ENCODE measurements around the gene GABRG3. TPM values are rescaled to one million over a fixed set of nuclear protein-coding genes. Genes with fewer than 3 reads are reported as not detected.
"Not testable (repeated sequence)": the region's sequence is repeated elsewhere in the genome, so short reads cannot be mapped to it uniquely, and the experiment has no call there.

GABRG3 gene
- total RNA-seq, 1 donor from 2014 or later: not detected

DNA sequence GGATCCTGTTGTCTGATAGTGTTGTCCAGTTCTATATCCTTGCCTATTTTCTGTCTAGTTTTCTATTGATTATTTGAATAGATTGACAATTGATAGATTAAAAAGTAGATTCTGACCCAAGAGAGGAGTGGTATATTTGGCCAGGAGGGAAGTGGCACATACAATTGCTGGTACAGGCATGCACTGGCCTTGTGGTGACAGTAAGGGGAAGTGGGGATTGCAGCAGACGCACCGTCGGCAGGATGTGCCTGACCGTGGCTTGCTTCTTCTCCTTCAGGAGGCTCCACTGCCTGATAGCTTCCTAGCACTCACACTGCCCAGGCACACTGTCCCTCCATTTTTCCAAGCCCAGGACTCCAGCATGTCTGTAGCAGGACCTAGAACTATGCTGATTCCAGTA, 10.5 kb downstream of the GABRG3 start:
- DNase-seq (ENCODE audit: missing footprints) (no peak), ATAC-seq (no peak)
- intact Hi-C loops (cut with DNase I): no loop called here

DNA sequence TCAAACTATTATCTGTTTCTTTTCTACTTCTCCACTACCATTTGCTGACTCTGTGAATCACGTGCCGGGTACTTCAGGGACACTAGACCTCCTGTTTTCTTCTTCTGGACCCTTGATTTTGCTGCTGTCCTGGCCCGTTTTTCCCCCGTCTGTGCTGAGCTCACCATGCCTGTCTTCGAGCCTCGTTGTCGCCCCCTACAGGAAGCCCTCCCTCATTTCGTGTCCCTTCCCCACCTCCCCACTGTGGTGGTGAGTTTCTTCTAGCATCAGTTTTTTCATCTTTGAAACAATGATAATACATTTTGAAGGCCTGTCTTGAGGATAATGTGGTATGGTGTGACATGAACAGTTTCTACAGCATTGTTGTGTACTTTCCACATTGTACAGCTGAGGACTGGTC, 12.8 kb downstream of the GABRG3 start:
- DNase-seq (ENCODE audit: missing footprints) (no peak), ATAC-seq (no peak)
- intact Hi-C loops (cut with DNase I): no loop called here

DNA sequence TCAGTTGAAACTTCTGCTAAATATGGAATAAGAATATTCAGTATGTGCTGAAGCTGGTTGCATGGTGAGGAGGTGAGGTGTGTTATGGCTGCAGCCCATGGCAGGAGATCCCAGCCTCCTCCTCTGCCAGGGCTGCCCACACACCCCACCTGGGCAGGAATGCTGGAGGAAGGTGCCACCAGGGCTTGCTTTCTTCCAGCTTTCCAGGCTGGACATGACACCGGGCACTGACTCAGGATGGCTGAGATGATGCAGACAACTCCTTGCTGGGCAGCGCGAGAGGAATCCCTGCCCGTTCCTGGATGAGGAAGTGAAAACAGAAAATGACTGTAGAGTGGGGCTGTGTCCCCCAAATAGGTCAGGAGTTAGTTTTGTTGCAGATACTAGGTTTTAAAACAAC, 14.1 kb downstream of the GABRG3 start:
- no peak for DNase-seq (ENCODE audit: missing footprints)
- ATAC-seq: no peak
- intact Hi-C loops (cut with DNase I): no loop called here

DNA sequence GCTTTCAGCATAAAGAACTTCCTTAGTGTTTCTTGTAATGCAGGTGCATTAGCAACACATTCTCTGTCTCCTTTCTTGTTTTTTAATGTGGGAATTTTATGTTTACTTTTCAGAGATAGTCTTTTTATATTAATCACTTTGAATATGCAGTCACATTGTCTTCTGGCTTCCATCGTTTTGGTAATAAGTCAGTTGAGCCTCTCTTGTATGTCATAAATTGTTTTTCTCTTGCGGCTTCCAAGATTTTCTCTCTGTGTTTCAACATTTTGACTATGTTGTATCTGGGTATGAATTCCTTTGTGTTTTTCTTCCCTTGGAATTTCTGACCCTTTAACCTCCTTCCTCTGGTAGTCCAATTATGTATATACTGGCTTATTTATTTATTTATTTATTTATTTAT, 25.3 kb downstream of the GABRG3 start:
- DNase-seq (ENCODE audit: missing footprints) (no peak), ATAC-seq (no peak)
- intact Hi-C loops (cut with DNase I): no loop called here

DNA sequence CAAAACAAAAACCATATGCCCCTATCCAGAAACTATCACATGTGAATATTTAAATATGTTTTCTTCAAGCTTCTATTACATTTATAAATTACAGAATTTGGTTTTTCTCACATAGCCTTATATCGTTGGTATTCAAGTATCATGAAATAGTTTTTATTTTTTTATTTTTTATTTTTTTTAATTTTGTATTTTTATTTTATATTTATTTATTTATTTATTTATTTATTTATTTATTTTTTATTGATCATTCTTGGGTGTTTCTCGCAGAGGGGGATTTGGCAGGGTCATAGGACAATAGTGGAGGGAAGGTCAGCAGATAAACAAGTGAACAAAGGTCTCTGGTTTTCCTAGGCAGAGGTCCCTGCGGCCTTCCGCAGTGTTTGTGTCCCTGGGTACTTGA, 32.0 kb downstream of the GABRG3 start:
- intact Hi-C loops (cut with DNase I); ATAC-seq; DNase-seq (ENCODE audit: missing footprints): not testable (repeated sequence)

DNA sequence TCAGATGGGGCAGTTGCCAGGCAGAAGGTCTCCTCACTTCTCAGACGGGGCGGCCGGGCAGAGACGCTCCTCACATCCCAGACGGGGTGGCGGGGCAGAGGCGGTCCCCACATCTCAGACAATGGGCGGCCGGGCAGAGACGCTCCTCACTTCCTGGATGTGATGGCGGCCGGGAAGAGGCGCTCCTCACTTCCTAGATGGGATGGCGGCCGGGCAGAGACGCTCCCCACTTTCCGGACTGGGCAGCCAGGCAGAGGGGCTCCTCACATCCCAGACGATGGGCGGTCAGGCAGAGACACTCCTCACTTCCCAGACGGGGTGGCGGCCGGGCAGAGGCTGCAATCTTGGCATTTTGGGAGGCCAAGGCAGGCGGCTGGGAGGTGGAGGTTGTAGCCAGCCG, 33.2 kb downstream of the GABRG3 start:
- ATAC-seq; intact Hi-C loops (cut with DNase I); DNase-seq (ENCODE audit: missing footprints): not testable (repeated sequence)

DNA sequence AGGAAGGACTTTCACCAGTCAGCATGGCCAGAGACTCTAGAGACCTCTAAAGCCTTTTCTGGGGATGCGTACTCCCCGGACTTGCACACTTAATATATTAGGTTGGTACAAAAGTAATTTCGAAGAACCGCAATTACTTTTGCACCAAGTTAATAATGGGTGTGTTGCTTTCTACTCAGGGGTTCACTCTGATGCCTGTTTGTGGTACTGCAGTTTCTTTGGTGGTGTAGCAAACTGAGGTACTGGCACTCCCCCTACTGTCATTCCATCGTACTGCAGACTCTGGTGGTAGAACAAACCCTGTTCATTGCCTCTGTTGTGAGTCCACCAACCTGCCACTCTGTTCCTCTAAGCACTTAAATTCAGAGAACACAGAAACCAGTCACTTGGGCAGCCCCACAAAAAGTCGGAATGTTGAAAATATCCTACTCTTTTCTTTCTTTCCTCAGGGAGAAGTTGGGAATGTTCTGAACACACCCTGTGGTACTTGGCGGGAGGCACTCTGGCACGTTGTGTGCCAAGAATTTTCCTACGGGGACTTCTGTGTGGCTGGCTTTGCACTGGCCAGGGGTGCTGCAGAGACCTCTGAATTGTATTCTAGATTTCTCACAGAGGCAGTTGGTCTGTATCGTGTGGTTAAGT, 46.3 kb downstream of the GABRG3 start:
- intact Hi-C loops (cut with DNase I): loop anchor here (2.0 kb wide), 1 partner anchor 126 kb away; no protein-coding TSS in a partner anchor
- no peak for DNase-seq (ENCODE audit: missing footprints)
- no peak for ATAC-seq

DNA sequence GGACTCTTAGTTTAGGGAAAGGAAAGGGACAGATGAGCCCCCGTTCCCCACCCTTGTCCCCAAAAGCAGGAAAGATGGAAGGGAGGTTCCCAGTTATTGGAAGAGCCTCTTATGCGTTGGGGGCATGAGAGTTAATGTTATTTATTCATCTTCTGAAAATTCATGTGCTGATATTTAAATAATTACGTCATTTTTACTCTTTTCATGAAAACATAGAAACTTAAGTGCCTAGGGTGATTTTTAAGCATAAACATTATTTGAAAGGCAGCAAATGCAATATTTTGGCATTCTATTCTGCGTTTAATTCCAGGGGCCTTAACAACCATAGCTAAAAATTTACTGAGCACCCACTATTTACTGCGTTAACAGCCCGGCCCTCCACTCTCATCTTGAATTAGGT, 48.7 kb downstream of the GABRG3 start:
- DNase-seq (ENCODE audit: missing footprints) (no peak), ATAC-seq (no peak)
- intact Hi-C loops (cut with DNase I): no loop called here

DNA sequence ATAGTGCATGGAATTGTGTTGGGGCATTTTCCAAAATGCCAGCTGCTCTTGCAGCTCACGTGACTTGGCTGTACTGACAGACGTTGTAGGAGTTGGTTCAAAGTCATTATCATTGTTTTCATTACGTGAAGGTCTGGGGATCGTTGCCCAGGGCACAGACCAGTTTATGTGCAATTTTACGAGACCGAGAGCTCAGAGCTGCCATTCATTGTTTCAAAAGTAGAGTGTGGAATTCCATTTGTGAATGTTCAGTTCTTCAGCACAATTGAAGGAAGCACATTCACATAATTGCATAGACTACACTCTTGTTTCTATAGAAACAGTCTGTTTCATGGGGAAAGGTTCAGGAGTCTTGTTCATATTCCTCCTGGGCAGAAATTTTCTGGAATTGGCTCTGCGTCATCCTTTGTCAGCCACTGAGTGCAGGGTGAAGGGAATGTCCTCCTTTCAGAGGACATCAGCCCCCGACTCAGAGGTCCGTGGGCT, 54.5 kb downstream of the GABRG3 start:
- DNase-seq (ENCODE audit: missing footprints): no peak
- no peak for ATAC-seq
- intact Hi-C loops (cut with DNase I): no loop called here

DNA sequence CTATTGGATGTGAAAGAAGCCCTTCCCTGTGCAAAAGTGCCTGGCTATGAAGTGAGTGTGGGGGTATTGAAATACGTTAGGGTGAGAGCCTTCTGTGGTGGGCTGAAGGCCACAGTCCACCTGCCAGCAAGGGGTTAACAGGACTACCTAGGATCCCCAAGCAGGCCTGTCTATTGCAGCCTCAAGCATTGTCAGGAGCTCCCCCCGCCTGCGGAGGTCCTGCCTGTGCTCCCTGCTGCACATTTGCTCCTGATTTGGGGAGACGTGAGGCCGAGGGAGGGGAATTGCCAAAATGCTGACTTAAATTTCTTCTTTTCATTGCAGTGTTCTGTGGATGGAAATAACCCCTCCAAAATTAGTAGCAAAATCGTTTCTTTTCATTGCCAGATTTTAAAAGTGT, 56.2 kb downstream of the GABRG3 start:
- intact Hi-C loops (cut with DNase I): no loop called here

DNA sequence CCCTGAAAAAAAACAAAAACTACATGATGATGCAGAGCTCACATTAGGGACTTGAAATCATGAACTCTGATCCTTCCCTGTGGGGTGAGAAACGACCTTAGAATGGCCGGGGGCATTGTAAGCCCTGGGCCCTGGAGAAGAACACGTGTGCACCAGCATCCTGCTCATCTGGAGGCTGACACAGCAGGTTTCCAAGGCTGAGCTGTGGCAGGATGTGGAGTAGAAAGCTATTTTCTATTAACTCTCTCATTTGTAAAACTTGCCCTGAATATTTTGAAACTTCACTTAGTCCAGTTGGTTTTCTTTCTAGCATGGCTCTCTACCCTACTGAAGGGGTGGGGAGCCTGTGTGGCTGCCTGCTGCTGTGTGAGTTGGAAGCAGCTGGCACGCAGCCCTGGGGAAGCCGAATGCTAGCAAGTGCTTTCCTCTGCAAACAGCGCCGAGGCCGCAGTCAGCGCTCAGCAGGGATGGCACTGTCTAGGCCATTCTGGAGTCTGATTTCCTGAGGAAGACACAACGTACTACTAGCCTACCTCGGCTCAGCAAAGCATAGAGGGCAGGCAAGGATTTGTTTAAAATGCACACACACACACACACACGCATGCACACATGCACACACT, 58.0 kb downstream of the GABRG3 start:
- no peak for DNase-seq (ENCODE audit: missing footprints)
- no peak for ATAC-seq
- intact Hi-C loops (cut with DNase I): no loop called here

More for the DNA sequence above, 56.2 kb downstream of the GABRG3 start:
- no peak for DNase-seq (ENCODE audit: missing footprints)
- no peak for ATAC-seq

DNA sequence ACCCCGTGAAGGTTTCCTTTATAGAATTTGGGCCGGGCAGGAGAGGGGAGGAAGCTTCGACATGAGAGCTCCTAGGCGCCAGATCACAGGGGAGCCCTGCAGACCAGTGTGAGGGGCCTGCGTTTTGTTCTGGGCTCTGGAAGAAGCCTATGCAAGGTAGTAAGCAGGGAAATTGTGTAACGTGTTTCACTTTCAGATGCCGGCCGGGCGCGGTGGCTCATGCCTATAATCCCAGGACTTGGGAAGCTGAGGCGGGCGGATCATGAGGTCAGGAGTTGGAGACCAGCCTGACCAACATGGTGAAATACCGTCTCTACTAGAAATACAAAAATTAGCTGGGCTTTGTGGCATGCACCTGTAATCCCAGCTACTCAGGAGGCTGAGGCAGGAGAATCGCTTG, 65.2 kb downstream of the GABRG3 start:
- intact Hi-C loops (cut with DNase I): no loop called here
- DNase-seq (ENCODE audit: missing footprints) (no peak), ATAC-seq (no peak)

DNA sequence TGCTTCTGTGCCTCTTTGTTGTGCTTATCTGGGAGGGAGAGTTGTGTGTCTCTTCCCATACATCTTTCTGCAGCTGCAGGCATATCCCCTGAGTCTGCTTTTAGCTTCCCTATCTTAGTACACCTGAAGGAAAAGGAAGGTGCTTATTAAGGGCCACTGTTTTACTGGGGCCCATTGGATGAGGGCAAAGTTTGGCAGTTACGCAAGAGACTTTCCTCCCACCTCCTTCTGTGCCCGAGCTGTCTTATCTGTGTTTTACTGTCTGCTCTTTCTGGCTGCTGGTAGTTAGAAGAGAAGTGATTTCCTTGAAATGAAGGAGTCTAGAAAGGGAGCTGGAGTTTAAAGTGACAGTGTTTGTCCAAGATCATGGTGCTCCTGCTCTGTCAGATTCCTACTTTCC, 66.5 kb downstream of the GABRG3 start:
- intact Hi-C loops (cut with DNase I): no loop called here
- no peak for DNase-seq (ENCODE audit: missing footprints)
- ATAC-seq: no peak

DNA sequence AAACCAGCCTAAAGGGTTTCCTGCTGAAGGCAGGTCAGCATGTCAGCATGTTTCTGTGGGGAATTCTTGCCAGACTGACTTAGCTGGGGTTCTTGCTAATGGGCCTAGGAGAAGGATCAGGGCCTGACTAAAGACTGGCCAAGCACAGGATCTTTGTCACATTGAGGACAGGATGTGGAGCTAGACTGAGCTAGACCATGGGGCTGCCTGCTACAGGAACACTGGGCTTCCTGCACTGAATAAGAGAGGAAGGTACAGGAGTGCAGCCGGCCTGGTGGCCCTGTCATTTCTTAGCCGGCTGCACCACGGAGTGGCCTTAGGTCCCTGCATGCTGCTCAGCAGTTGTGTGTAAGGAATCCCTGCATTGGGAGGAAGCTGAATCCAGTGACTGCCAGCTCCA, 68.2 kb downstream of the GABRG3 start:
- intact Hi-C loops (cut with DNase I): no loop called here
- DNase-seq (ENCODE audit: missing footprints) (no peak), ATAC-seq (no peak)

DNA sequence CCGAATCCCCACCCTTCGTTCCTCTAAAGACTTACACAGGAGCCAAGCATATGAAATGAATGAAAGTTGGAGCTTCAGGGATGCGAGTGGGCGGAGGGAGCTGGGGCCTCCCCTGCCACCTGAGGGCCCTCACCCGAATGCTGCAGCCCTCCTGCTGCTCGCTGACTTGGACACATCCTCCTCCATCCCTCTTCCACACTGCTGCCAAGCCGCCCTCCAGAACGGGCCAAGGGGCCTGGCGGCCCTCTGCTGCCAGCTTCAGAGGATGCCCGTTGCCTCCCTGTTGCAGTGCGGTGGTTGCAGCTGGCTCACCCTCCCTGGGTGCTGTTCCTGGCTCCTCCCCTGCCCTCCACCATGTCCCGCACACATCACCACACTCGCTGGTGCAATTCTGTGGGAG, 71.2 kb downstream of the GABRG3 start:
- intact Hi-C loops (cut with DNase I): no loop called here
- no peak for ATAC-seq
- DNase-seq (ENCODE audit: missing footprints): no peak

DNA sequence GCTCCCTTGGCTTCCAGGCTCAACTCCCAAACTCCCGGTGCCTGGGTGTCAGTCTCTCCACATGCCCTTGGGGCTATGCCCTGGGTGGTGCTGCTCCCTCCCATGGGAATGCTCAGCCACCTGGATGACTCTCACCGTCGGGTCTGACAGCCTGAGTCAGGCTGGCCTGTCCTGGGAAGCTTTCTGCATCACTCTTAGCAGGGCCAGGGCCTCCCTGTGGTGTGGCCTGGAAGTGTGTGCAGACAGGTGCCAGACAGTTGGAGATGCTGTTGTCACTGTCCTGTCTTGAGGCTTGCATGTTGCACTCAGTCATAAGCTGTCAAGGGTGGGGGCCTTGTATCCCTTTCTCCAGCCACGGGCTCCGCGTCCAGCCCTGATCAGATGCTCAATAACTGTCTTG, 71.7 kb downstream of the GABRG3 start:
- ATAC-seq (no peak), DNase-seq (ENCODE audit: missing footprints) (no peak)
- intact Hi-C loops (cut with DNase I): no loop called here

DNA sequence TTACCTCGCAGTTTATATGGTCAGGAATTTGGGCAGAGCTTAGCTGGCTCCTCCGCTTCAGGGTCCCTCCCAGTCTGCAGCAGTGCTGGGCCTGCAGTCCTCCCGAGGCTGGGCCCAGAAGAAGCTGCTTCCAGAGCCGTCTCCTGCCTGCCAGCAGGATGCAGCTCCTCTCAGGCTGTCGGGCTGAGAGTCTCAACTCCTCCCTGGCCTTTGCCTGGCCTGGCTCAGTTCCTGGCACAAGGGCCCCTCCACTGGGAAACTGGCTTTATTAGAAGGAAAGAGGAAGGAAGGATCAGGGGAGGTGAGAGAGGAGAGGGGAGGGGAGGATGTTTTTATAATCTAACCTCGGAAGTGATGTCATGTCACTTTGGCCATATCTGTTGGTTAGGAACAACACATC, 72.8 kb downstream of the GABRG3 start:
- DNase-seq (ENCODE audit: missing footprints): no peak
- intact Hi-C loops (cut with DNase I): no loop called here
- ATAC-seq: no peak

DNA sequence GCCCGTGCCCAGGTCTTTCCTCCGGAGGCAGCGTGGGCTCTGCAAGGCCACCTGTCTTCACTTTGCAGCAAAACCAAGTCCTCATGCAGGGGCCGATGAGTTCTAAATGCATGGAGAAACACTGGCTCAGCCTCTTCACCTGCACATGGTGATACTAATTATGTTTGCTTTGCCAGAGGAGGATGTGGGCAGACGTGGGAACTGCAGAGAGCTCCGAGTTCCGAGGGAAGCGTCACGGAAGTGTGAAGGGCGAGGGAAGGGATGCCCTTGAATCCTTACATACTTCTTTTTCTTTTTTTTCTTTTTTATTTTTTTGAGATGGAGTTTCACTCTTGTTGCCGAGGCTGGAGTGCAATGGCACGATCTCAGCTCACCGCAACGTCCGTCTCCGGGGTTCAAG, 74.8 kb downstream of the GABRG3 start:
- DNase-seq (ENCODE audit: missing footprints) (no peak), ATAC-seq (no peak)
- intact Hi-C loops (cut with DNase I): no loop called here

DNA sequence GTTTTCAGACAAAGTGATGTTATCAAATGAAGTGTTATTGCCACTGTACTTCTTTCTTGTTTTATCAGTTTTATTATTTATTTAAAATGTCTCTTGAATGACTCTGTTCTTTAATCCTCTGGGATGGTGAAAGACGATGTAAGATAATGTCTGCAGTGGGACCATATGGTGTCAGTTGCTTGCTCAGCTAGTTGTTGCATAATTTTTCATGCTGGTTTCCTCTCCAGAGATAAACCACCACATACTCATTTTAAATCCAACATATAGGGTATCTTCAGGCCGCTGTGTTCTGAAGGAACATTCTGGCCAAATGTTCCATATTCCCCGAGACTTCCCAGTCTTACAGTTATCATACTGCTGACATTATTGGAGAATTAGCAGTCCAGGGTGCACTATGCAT, 75.9 kb downstream of the GABRG3 start:
- intact Hi-C loops (cut with DNase I): no loop called here
- no peak for ATAC-seq
- DNase-seq (ENCODE audit: missing footprints): no peak

DNA sequence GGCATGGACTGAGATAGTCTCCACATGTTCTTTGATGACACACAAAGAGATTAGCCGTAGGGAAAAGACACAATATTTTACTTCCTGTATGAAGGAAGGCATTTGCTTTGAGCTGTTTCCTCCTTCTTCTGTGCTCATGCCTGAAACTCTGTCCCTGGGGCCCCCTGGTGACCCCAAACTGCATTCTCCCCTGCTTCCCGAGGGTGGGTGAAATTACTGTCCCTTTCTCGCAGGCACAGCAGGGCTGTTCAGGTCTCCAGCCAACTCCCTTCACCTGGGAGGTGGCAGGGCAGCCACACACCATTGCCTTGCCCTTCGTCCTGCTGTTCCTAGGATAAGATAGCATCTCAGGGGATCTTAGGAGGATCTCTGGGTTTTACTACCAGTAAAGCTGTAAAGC, 79.2 kb downstream of the GABRG3 start:
- ATAC-seq: no peak
- DNase-seq (ENCODE audit: missing footprints): no peak
- intact Hi-C loops (cut with DNase I): no loop called here

DNA sequence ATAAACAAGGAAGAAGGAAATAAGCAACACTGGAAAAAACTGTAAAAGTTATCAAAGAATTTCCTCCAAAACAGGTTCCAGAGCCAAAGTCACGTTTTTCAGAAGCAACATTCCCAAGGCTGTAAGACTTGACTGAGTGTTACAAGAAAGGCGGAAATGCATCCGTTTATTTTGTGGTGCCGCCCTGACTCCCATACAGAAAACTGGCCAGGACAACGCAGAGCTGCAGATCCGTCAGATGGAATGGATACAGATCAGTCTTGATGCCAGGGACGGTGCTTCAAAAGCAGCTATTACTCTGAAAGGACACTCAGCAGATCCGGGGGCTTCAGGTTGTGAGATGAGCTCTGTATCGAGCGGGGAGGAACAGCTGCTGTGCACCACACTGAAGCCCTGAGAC, 83.4 kb downstream of the GABRG3 start:
- no peak for ATAC-seq

More for the DNA sequence above, 83.4 kb downstream of the GABRG3 start:
- intact Hi-C loops (cut with DNase I): no loop called here
- no peak for DNase-seq (ENCODE audit: missing footprints)

All from Right ventricle myocardium inferior (tissue), 1 donor.